ENCODE data around the gene CERT1.
A peak's percentile ranks its signal among the peaks of the same experiment; 100 is the strongest.
"Not testable (repeated sequence)": the region's sequence is repeated elsewhere in the genome, so short reads cannot be mapped to it uniquely, and the experiment has no call there.

CERT1 gene

DNA sequence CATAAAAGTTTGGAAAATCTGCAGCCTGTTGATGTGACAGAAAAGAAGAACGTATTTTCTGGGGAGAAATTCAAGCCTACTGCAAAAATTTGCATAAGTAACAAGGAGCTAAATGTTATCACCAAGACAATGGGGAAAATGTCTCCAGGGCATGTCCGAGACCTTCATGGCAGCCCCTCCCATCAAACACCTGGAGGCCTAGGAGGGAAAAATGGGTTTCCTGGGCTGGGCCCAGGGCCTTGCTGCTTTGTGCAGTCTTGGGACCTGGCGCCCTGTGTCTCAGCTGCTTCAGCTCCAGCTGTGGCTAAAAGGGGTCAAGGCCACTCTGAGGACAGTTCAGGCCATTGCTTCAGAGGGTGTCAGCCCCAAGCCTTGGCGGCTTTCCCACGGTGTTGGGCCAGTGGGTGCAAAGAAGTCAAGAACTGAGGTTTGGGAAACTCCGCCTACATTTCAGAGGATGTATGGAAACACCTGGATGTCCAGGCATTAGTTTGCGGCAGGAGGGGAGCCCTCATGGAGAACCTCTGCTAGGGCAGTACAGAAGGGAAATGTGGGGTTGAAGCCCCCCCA, 13.1 kb downstream of the CERT1 start:
- H3K36me3 Mint-ChIP-seq (ENCODE audit: low read depth), result peaks cover 70% of the 10 kb centered on the region
- H3K9me3 Mint-ChIP-seq, result no peaks in the 10 kb centered on the region
- TF ChIP-seq, protein P1, sequence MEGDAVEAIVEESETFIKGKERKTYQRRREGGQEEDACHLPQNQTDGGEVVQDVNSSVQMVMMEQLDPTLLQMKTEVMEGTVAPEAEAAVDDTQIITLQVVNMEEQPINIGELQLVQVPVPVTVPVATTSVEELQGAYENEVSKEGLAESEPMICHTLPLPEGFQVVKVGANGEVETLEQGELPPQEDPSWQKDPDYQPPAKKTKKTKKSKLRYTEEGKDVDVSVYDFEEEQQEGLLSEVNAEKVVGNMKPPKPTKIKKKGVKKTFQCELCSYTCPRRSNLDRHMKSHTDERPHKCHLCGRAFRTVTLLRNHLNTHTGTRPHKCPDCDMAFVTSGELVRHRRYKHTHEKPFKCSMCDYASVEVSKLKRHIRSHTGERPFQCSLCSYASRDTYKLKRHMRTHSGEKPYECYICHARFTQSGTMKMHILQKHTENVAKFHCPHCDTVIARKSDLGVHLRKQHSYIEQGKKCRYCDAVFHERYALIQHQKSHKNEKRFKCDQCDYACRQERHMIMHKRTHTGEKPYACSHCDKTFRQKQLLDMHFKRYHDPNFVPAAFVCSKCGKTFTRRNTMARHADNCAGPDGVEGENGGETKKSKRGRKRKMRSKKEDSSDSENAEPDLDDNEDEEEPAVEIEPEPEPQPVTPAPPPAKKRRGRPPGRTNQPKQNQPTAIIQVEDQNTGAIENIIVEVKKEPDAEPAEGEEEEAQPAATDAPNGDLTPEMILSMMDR (IDR thresholded peaks at IDR 0.05), result no peak
- no peak for DNase-seq
- no peak overlapping the region for H3K27ac Mint-ChIP-seq
- H3K4me1 Mint-ChIP-seq, result no peaks in the 10 kb centered on the region
- no peaks in the 10 kb centered on the region for H3K27me3 Mint-ChIP-seq (ENCODE audit: low read depth, poor library complexity)
- no peak overlapping the region for H3K4me3 Mint-ChIP-seq

DNA sequence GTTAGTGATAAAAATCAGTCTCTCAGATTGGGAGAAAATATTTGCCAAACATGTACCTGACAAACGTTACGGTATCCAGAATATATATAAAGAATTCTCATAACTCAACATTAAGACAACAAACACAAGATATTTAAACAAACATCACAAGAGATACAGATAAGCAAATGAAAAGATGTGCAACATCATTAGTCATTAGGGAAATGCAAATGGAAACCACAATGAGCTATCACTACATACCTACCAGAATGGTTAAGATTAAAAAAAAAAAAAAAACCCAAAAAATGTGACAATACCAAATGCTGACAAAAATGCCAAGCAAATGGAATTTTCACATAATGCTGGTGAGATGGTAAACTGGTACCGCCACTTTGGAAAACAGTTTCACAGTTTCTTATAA, 15.4 kb downstream of the CERT1 start:
- H3K27ac Mint-ChIP-seq, result no peak overlapping the region
- H3K27me3 Mint-ChIP-seq (ENCODE audit: low read depth, poor library complexity), result no peaks in the 10 kb centered on the region
- H3K4me1 Mint-ChIP-seq, result no peaks in the 10 kb centered on the region
- no peak for DNase-seq
- peaks cover 82% of the 10 kb centered on the region for H3K36me3 Mint-ChIP-seq (ENCODE audit: low read depth)
- peaks cover 5% of the 10 kb centered on the region for H3K9me3 Mint-ChIP-seq
- TF ChIP-seq, protein P1 (IDR thresholded peaks at IDR 0.05), result no peak
- no peak overlapping the region for H3K4me3 Mint-ChIP-seq

DNA sequence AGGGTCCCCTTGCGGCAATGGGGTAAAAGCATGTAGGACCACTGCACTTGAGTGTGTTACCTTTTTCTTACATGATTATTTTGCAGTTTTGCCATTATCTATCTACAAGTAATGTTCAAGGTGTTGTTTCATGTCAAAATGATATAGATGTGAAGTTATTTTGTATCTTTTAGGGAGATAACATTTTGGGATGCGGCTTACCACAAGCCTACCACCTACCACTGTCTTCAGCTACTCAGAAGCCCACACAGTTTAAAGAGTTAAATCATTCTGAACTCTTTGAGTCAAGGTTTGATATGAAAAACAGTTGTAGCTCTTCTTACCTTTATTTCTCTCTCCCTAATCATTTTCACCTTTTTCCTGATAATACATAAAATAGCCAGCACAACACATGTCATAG, 19.8 kb downstream of the CERT1 start:
- H3K9me3 Mint-ChIP-seq, result peaks cover 46% of the 10 kb centered on the region
- peak overlapping the region; percentile 50 for H3K27ac Mint-ChIP-seq
- no peak for DNase-seq
- no peaks in the 10 kb centered on the region for H3K4me1 Mint-ChIP-seq
- H3K4me3 Mint-ChIP-seq, result no peak overlapping the region
- H3K27me3 Mint-ChIP-seq (ENCODE audit: low read depth, poor library complexity), result peaks cover 4% of the 10 kb centered on the region
- H3K36me3 Mint-ChIP-seq (ENCODE audit: low read depth), result peaks cover 80% of the 10 kb centered on the region
- TF ChIP-seq, protein P1 (IDR thresholded peaks at IDR 0.05), result no peak

DNA sequence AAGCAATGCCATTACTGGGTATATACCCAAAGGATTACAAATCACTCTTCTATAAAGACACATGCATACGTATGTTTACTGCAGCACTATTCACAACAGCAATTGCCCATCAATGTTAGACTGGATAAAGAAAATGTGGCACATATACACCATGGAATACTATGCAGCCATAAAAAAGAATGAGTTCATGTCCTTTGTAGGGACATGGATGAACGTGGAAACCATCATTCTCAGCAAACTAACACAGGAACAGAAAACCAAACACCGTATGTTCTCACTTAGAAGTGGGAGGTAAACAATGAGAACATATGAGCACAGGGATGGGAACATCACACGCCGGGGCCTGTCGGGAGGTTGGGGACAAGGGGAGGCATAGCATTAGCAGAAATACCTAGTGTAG, 21.6 kb downstream of the CERT1 start:
- DNase-seq; H3K27me3 Mint-ChIP-seq (ENCODE audit: low read depth, poor library complexity); H3K27ac Mint-ChIP-seq; H3K4me3 Mint-ChIP-seq; H3K4me1 Mint-ChIP-seq: not testable (repeated sequence)
- Mint-ChIP-seq H3K36me3 (ENCODE audit: low read depth) (peaks cover 89% of the 10 kb centered on the region), H3K9me3 (peaks cover 64% of the 10 kb centered on the region)

DNA sequence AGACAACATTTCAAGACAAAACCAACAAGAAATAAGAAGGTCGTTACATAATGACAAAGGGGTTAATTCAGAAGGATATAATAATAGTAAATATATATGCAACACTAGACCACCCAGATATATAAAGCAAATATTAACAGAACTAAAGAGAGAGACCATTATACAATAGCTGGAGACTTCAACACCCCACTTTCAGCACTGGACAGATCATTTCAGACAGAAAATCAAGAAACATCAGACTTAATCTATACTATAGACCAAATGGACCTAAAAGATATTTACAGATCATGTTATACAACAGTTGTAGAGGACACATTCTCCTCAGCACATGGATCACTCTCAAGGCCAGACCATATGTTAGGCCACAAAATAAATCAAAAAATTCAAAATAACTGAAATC, 26.8 kb downstream of the CERT1 start:
- Mint-ChIP-seq H3K9me3 (peaks cover 63% of the 10 kb centered on the region), H3K4me3 (no peak overlapping the region), H3K27me3 (ENCODE audit: low read depth, poor library complexity) (peaks cover 4% of the 10 kb centered on the region), H3K36me3 (ENCODE audit: low read depth) (peaks cover 80% of the 10 kb centered on the region), H3K27ac (no peak overlapping the region), H3K4me1 (no peaks in the 10 kb centered on the region)
- TF ChIP-seq, protein P1 (IDR thresholded peaks at IDR 0.05), result no peak
- no peak for DNase-seq

DNA sequence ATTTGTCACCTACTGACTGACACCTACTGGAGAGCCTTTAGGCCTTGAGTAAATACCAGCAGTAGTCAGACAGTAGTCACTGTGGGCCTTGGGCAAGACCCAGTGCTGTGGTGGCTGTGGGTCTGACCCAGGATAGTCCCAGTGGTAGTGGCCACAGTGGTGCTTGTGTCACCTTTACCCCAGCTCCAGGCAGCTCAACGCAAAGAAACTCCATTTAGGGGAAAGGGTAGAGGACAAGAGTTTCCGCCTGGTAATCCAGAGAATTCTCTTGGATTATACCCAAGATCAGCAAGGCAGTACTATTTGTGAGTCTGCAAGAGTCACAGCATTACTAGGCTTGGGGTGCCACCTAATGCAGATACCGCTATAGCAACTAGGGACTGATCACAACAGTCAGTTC, 28.9 kb downstream of the CERT1 start:
- Mint-ChIP-seq H3K4me3 (no peak overlapping the region), H3K4me1 (no peaks in the 10 kb centered on the region), H3K27me3 (ENCODE audit: low read depth, poor library complexity) (no peaks in the 10 kb centered on the region), H3K27ac (no peak overlapping the region), H3K9me3 (peaks cover 45% of the 10 kb centered on the region), H3K36me3 (ENCODE audit: low read depth) (peaks cover 61% of the 10 kb centered on the region)
- no peak for DNase-seq
- TF ChIP-seq, protein P1 (IDR thresholded peaks at IDR 0.05), result no peak

Data from nephron progenitor cell (in vitro differentiated cells).